Astrocyte (in vitro differentiated cells and primary cell): ENCODE data around the gene NUP205. TPM values are rescaled to one million over a fixed set of nuclear protein-coding genes. Genes with fewer than 3 reads are reported as not detected.
"Not testable (repeated sequence)": the region's sequence is repeated elsewhere in the genome, so short reads cannot be mapped to it uniquely, and the experiment has no call there.

ENCODE experiments used
- DNase-seq: peaks from one replicate; pipeline ENCODE4 v3.0.0-alpha.2; 2010; ENCODE audit warnings: low read depth
- FAIRE-seq: peaks from 2 replicates; lab custom pipeline; 2011; peaks lifted over from hg19 to GRCh38; lab: Jason Lieb, UNC
- H2AFZ ChIP-seq: 2 replicates; pipeline ENCODE4 v1.6.0; 2012; ENCODE audit warnings: low read depth, low read length, inconsistent platforms
- H3K27ac ChIP-seq: 2 replicates; pipeline ENCODE4 v1.5.1; 2011; ENCODE audit warnings: low read depth, low read length, inconsistent platforms
- H3K27me3 ChIP-seq: 2 replicates; pipeline ENCODE4 v1.6.0; 2011; ENCODE audit warnings: low read length, inconsistent platforms; ENCODE audit not compliant: insufficient read depth
- H3K36me3 ChIP-seq: 2 replicates; pipeline ENCODE4 v1.5.1; 2011; ENCODE audit warnings: low read length, inconsistent platforms; ENCODE audit not compliant: insufficient read depth
- H3K4me1 ChIP-seq: 2 replicates; pipeline ENCODE4 v1.5.1; 2011; ENCODE audit warnings: low read length, inconsistent platforms; ENCODE audit not compliant: insufficient read depth
- H3K4me2 ChIP-seq: 2 replicates; pipeline ENCODE4 v1.6.0; 2012; ENCODE audit warnings: low read length, inconsistent platforms
- H3K4me3 ChIP-seq: 2 replicates; pipeline ENCODE4 v1.5.1; 2011; ENCODE audit warnings: low read depth, mild to moderate bottlenecking, low read length, inconsistent platforms; ENCODE audit not compliant: insufficient read depth
- H3K79me2 ChIP-seq: 2 replicates; pipeline ENCODE4 v1.6.0; 2012; ENCODE audit warnings: mild to moderate bottlenecking, low read length, inconsistent platforms; ENCODE audit not compliant: insufficient read depth
- H3K9ac ChIP-seq: 2 replicates; pipeline ENCODE4 v1.6.0; 2012; ENCODE audit warnings: mild to moderate bottlenecking, low read length, inconsistent platforms
- H3K9me3 ChIP-seq: 2 replicates; pipeline ENCODE4 v1.5.1; 2012; ENCODE audit warnings: low read depth, mild to moderate bottlenecking, low read length, inconsistent platforms; ENCODE audit not compliant: insufficient read depth
- H4K20me1 ChIP-seq: 2 replicates; pipeline ENCODE4 v1.6.0; 2012; ENCODE audit warnings: low read length, inconsistent platforms; ENCODE audit not compliant: insufficient read depth
- H3K27ac Mint-ChIP-seq: one replicate; pipeline ENCODE4 v1.8.0; 2021; ENCODE audit warnings: mild to moderate bottlenecking, mixed read lengths; ENCODE audit not compliant: unreplicated experiment
- H3K27me3 Mint-ChIP-seq: one replicate; pipeline ENCODE4 v1.8.0; 2021; ENCODE audit warnings: low read depth, mixed read lengths; ENCODE audit not compliant: unreplicated experiment
- H3K36me3 Mint-ChIP-seq: one replicate; pipeline ENCODE4 v1.8.0; 2021; ENCODE audit warnings: low read depth, mixed read lengths; ENCODE audit not compliant: unreplicated experiment
- H3K4me1 Mint-ChIP-seq: one replicate; pipeline ENCODE4 v1.8.0; 2021; ENCODE audit warnings: low read depth, mixed read lengths; ENCODE audit not compliant: unreplicated experiment
- H3K4me3 Mint-ChIP-seq: one replicate; pipeline ENCODE4 v1.8.0; 2021; ENCODE audit warnings: mild to moderate bottlenecking, moderate library complexity, mixed read lengths; ENCODE audit not compliant: unreplicated experiment
- H3K9me3 Mint-ChIP-seq: one replicate; pipeline ENCODE4 v1.8.0; 2021; ENCODE audit warnings: mild to moderate bottlenecking, mixed read lengths; ENCODE audit not compliant: unreplicated experiment
- EZH2 ChIP-seq: IDR thresholded peaks from 2 replicates; pipeline ENCODE4 v1.6.1; 2012; ENCODE audit warnings: mild to moderate bottlenecking, low read length, inconsistent platforms; ENCODE audit not compliant: insufficient read depth
- total RNA-seq: library from RNA; stranded (reverse); gene quantifications from 2 replicates; pipeline ENCODE4 v1.2.1, GENCODE V29; 2021
- TF ChIP-seq, protein P1 (sequence below): IDR thresholded peaks from 2 replicates; pipeline ENCODE4 v1.5.1; 2011; ENCODE audit warnings: low read depth, mild to moderate bottlenecking, inconsistent platforms, low read length, moderate library complexity; ENCODE audit not compliant: insufficient read depth

Gene NUP205
- total RNA-seq, 1 donor from 2014 or later: 50.5 TPM

GRCh38 chr7:135692055-135692454 is 134.3 kb downstream of the NUP205 start:
- Mint-ChIP-seq H3K27me3 (no peaks in the 10 kb centered on the region), H3K4me1 (peaks cover 28% of the 10 kb centered on the region), H3K27ac (peak overlapping the region; percentile 84), H3K4me3 (no peak overlapping the region), H3K9me3 (no peaks in the 10 kb centered on the region), H3K36me3 (peaks cover 16% of the 10 kb centered on the region)
- no peak overlapping the region for H2AFZ ChIP-seq
- no peaks in the 10 kb centered on the region for H3K36me3 ChIP-seq
- no peaks in the 10 kb centered on the region for H3K27me3 ChIP-seq
- no peaks in the 10 kb centered on the region for H3K79me2 ChIP-seq
- no peak overlapping the region for H3K9ac ChIP-seq
- peaks cover 13% of the 10 kb centered on the region for H3K4me1 ChIP-seq
- TF ChIP-seq, protein P1, sequence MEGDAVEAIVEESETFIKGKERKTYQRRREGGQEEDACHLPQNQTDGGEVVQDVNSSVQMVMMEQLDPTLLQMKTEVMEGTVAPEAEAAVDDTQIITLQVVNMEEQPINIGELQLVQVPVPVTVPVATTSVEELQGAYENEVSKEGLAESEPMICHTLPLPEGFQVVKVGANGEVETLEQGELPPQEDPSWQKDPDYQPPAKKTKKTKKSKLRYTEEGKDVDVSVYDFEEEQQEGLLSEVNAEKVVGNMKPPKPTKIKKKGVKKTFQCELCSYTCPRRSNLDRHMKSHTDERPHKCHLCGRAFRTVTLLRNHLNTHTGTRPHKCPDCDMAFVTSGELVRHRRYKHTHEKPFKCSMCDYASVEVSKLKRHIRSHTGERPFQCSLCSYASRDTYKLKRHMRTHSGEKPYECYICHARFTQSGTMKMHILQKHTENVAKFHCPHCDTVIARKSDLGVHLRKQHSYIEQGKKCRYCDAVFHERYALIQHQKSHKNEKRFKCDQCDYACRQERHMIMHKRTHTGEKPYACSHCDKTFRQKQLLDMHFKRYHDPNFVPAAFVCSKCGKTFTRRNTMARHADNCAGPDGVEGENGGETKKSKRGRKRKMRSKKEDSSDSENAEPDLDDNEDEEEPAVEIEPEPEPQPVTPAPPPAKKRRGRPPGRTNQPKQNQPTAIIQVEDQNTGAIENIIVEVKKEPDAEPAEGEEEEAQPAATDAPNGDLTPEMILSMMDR: no peak
- no peak for TF ChIP-seq EZH2
- H3K9me3 ChIP-seq: no peaks in the 10 kb centered on the region
- DNase-seq (peak; percentile 70), FAIRE-seq (no peak)
- peak overlapping the region; percentile 27 for H3K4me2 ChIP-seq
- peak overlapping the region; percentile 39 for H3K27ac ChIP-seq
- H4K20me1 ChIP-seq: no peaks in the 10 kb centered on the region
- H3K4me3 ChIP-seq: no peak overlapping the region

- DNase-seq, H3K9ac ChIP-seq, H3K4me3 ChIP-seq, H3K79me2 ChIP-seq, H4K20me1 ChIP-seq, H2AFZ ChIP-seq, H3K27me3 Mint-ChIP-seq, FAIRE-seq, H3K9me3 ChIP-seq, H3K4me3 Mint-ChIP-seq, H3K27me3 ChIP-seq, H3K9me3 Mint-ChIP-seq, H3K36me3 ChIP-seq: not testable (repeated sequence)
- Mint-ChIP-seq H3K27ac (peak overlapping the region; percentile 84), H3K36me3 (peaks cover 16% of the 10 kb centered on the region), H3K4me1 (peaks cover 33% of the 10 kb centered on the region)
- Histone ChIP-seq H3K4me2 (peak overlapping the region; percentile 27), H3K27ac (peak overlapping the region; percentile 15), H3K4me1 (peaks cover 13% of the 10 kb centered on the region)
These were observed 134.9 kb downstream of the NUP205 start for GRCh38 chr7:135692606-135693005.

DNA sequence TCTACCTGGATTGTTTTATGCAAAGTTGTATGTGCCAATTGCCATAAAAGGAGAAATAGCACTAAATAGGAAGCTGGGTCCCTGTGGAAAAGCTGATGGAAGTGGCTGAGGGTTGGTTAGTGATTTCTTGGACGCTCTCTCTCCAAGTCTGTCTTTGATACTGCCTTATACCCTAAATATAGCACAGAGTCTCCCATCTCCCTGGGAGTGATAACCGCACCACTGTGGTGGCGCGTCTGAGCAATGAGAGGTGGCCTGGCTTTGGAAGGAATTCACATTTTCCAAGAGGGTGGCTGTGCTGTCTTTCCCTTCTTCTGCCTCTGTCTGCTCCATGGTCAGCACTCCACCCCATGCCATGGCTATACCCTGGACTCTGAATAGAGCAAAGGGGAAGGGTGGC is 135.8 kb downstream of the NUP205 start:
- Mint-ChIP-seq H3K4me1 (peaks cover 34% of the 10 kb centered on the region), H3K27ac (no peak overlapping the region), H3K36me3 (peaks cover 16% of the 10 kb centered on the region), H3K27me3 (no peaks in the 10 kb centered on the region), H3K4me3 (no peak overlapping the region), H3K9me3 (no peaks in the 10 kb centered on the region)
- H3K79me2 ChIP-seq: no peaks in the 10 kb centered on the region
- H3K36me3 ChIP-seq: no peaks in the 10 kb centered on the region
- H3K9ac ChIP-seq: no peak overlapping the region
- no peaks in the 10 kb centered on the region for H3K9me3 ChIP-seq
- TF ChIP-seq EZH2: no peak
- TF ChIP-seq, protein P1: no peak
- peaks cover 13% of the 10 kb centered on the region for H3K4me1 ChIP-seq
- DNase-seq (no peak), FAIRE-seq (no peak)
- no peak overlapping the region for H3K27ac ChIP-seq
- H4K20me1 ChIP-seq: no peaks in the 10 kb centered on the region
- H3K27me3 ChIP-seq: no peaks in the 10 kb centered on the region
- H3K4me3 ChIP-seq: no peak overlapping the region
- H2AFZ ChIP-seq: no peak overlapping the region
- H3K4me2 ChIP-seq: no peak overlapping the region
